Fibroblast of villous mesenchyme (primary cell): ENCODE measurements around the gene ATP8A2. TPM values are rescaled to one million over a fixed set of nuclear protein-coding genes. Genes with fewer than 3 reads are reported as not detected.

Experiments
- DNase-seq: peaks from one replicate; pipeline ENCODE4 v3.0.0-alpha.2; 2010; ENCODE audit warnings: low read depth
- H3K4me3 ChIP-seq: 2 replicates; pipeline ENCODE4 v1.5.1; 2011; ENCODE audit warnings: low read depth, mild to moderate bottlenecking, low read length
- total RNA-seq: library from RNA; depleted of rRNA; stranded (reverse); fragments of >200 nt; gene quantifications from 2 replicates; pipeline ENCODE4 v1.2.3, GENCODE V29; 2012
- TF ChIP-seq, protein P1 (sequence below): IDR thresholded peaks from 2 replicates; pipeline ENCODE4 v1.5.1; 2012; ENCODE audit warnings: low read depth, mild to moderate bottlenecking, low read length; ENCODE audit not compliant: insufficient read depth

The ATP8A2 gene
- total RNA-seq, 1 donor, result under 0.01 TPM

DNA sequence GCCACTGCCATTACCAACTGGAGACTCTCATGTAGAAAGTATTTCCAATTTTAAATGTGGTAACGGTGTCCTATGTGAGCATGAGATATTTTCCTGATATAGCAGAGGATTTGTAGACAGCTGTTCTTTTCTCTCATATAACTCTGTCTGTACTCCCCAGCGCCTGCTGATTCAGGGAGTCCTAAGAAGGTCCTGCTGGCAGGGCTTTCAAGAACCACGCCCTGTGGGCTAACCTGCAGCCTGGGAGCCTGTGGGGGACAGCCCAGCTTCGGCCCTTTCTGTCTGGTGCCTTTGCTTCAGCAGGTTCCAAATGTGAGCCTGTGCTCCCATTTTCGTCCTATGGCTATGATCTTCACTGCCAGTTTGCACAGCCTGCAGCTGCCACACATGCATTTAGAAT, 316.8 kb downstream of the ATP8A2 start:
- no peak overlapping the region for H3K4me3 ChIP-seq
- DNase-seq, result no peak
- TF ChIP-seq, protein P1, sequence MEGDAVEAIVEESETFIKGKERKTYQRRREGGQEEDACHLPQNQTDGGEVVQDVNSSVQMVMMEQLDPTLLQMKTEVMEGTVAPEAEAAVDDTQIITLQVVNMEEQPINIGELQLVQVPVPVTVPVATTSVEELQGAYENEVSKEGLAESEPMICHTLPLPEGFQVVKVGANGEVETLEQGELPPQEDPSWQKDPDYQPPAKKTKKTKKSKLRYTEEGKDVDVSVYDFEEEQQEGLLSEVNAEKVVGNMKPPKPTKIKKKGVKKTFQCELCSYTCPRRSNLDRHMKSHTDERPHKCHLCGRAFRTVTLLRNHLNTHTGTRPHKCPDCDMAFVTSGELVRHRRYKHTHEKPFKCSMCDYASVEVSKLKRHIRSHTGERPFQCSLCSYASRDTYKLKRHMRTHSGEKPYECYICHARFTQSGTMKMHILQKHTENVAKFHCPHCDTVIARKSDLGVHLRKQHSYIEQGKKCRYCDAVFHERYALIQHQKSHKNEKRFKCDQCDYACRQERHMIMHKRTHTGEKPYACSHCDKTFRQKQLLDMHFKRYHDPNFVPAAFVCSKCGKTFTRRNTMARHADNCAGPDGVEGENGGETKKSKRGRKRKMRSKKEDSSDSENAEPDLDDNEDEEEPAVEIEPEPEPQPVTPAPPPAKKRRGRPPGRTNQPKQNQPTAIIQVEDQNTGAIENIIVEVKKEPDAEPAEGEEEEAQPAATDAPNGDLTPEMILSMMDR, result no peak

- H3K4me3 ChIP-seq, result no peak overlapping the region
- TF ChIP-seq, protein P1, result no peak
- DNase-seq, result no peak
Measured at GRCh38 chr13:25689539-25689938, 317.8 kb downstream of the ATP8A2 start.

GRCh38 chr13:25690582-25690981, 318.8 kb downstream of the ATP8A2 start:
- TF ChIP-seq, protein P1, result no peak
- no peak for DNase-seq
- no peak overlapping the region for H3K4me3 ChIP-seq

GRCh38 chr13:25691654-25692053, 319.9 kb downstream of the ATP8A2 start:
- DNase-seq, result no peak
- TF ChIP-seq, protein P1, result no peak
- no peak overlapping the region for H3K4me3 ChIP-seq

DNA sequence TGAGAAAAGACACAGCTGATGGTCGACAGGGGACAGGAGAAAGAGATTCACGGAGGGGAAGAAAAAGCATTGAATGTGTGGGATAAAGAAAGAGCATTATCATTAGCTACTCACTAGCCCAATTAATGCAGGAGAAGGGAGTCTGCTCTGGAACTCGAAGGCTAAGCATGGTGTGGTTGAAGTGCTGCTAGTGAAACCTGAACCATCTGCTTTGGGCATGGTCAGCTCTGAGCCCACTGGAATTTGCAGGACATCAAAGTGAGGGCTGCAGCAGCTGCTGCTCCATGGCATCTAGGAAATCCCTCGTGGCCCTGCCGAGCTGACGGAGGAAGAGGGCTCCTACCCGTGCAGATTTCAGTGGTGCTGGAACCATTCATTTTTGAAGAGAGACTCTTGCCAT, 320.3 kb downstream of the ATP8A2 start:
- DNase-seq, result no peak
- TF ChIP-seq, protein P1, result no peak
- H3K4me3 ChIP-seq, result no peak overlapping the region

DNA sequence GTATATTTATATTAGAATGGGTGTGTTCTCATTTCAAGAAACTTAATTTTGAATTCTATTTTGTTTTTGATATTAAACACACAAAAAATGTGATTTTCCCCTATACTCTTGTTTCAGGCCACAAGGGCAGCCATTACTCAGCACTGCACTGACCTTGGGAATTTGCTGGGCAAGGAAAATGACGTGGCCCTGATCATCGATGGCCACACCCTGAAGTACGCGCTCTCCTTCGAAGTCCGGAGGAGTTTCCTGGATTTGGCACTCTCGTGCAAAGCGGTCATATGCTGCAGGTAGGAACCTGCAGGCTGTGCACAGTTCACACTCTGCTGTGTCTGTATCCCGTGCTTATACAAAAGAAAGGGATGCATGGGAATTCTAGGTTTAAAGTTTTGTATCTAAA, 327.3 kb downstream of the ATP8A2 start:
- H3K4me3 ChIP-seq, result no peak overlapping the region
- DNase-seq, result no peak
- TF ChIP-seq, protein P1, result no peak

GRCh38 chr13:25699600-25699999, 327.8 kb downstream of the ATP8A2 start:
- H3K4me3 ChIP-seq, result no peak overlapping the region
- TF ChIP-seq, protein P1, result no peak
- DNase-seq, result no peak
